Ovary (tissue), 9 donors: Measurements from ENCODE around the gene CREB1. TPM values are rescaled to one million over a fixed set of nuclear protein-coding genes. Genes with fewer than 3 reads are reported as not detected.
"Not testable (repeated sequence)": the region's sequence is repeated elsewhere in the genome, so short reads cannot be mapped to it uniquely, and the experiment has no call there.

ENCODE experiments used
- DNase-seq, 5 donors: peaks; one replicate each; pipeline ENCODE4 v3.0.0-alpha.2; 2019 to 2020
- H3K27ac ChIP-seq, 2 donors: fragments of 200-600 bp; one replicate each; pipeline versions ENCODE4 v1.5.1 to v1.8.0; 2019 to 2022
- H3K27me3 ChIP-seq: fragments of 200-600 bp; one replicate; pipeline ENCODE4 v1.8.0; 2022
- H3K36me3 ChIP-seq: fragments of 200-600 bp; sonication (generic); one replicate; pipeline ENCODE4 v1.5.1; 2019
- H3K4me1 ChIP-seq: one replicate; pipeline ENCODE4 v1.8.1; 2013; ENCODE audit warnings: mild to moderate bottlenecking, moderate library complexity; ENCODE audit not compliant: insufficient read depth
- H3K4me3 ChIP-seq: fragments of 200-600 bp; sonication (generic); one replicate; pipeline ENCODE4 v1.5.1; 2017
- H3K9me3 ChIP-seq, 2 donors: fragments of 200-600 bp in 1 of 2; sonication (generic) in 1 of 2; one replicate each; pipeline versions ENCODE4 v1.5.1 to v1.8.1; 2013 to 2019; ENCODE audit warnings: mild to moderate bottlenecking in 1 of 2, moderate library complexity in 1 of 2
- CTCF ChIP-seq, 3 donors: fragments of 450-650 bp in 2 of 3; fragments of 200-600 bp in 1 of 3; IDR thresholded peaks; one replicate each; pipeline versions ENCODE4 v1.5.1 to v1.8.0; 2016 to 2022; ENCODE audit warnings: antibody characterized with exemption in 3 of 3, mild to moderate bottlenecking in 1 of 3
- EP300 ChIP-seq: sonication (generic); formaldehyde crosslinking; IDR thresholded peaks from one replicate; pipeline ENCODE4 v1.6.1; 2017; ENCODE audit warnings: antibody characterized with exemption
- POLR2A ChIP-seq: fragments of 450-650 bp; IDR thresholded peaks from one replicate; pipeline ENCODE4 v1.6.1; 2017; ENCODE audit warnings: antibody characterized with exemption, mild to moderate bottlenecking, moderate library complexity
- WGBS, 3 donors: extraction: QIAGEN DNeasy Blood & Tissue Kit in 1 of 3; methylation state at CpG; one replicate each; pipeline versions ENCODE4 v1.1.5 to v1.1.7; 2013 to 2017; 5-methylcytosine and 5-hydroxymethylcytosine counted together
- intact Hi-C, 4 donors: fragments of 100-400 bp; cut with DNase I; formaldehyde crosslinking; loops; one replicate each; pipeline versions ENCODE4 v1.11.0 to v1.15.1; 2022 to 2023
- polyA plus RNA-seq, 2 donors: library from polyadenylated mRNA; stranded (reverse); fragments of 200-250 nt in 1 of 2; fragments of 350-450 nt in 1 of 2; fragmentation: Illumina TruSeq in 1 of 2; extraction: RNeasy Lipid Tissue Mini Kit (QIAGEN cat#74804) in 1 of 2; gene quantifications; one replicate each; pipeline ENCODE4 v1.2.3, GENCODE V29; 2013 to 2014
- total RNA-seq, 7 donors: library from RNA; depleted of rRNA in 2 of 7; stranded (reverse); fragments of >200 nt in 2 of 7; fragmentation: NEBNext Ultra II Directional in 3 of 7; extraction: Animal tissue kit (Norgen Biotek cat#: 25700) in 3 of 7; gene quantifications; one replicate each; pipeline versions ENCODE4 v1.1.0 to v1.2.4, GENCODE V29; 2016 to 2023
- donor health status: DM: no; HTN: no; CAD: no; lungs with moderate emphysema.
- donor health status: DM: no; HTN: no; CAD: no.
- donor health status: Bipolar disorder and iron deficiency.
- donor health status: DM: yes; HTN: yes; CAD: no.
- donor health status: DM: no; HTN: no; CAD: no.
- donor health status: DM: yes; HTN: yes; CAD: no.

Gene CREB1
- total and polyA plus RNA-seq, 9 donors = 10.8 to 79.6 (median 60.2) TPM

GRCh38 chr2:207640661-207641060 lies 110.9 kb downstream of the CREB1 start:
- TF ChIP-seq EP300 (no peak), POLR2A (no peak), CTCF (IDR thresholded peaks at IDR 0.05) (no peak)
- Histone ChIP-seq H3K27ac (no peak overlapping the region), H3K4me3 (no peak overlapping the region), H3K27me3 (no peaks in the 10 kb centered on the region), H3K36me3 (no peaks in the 10 kb centered on the region), H3K9me3 (no peaks in the 10 kb centered on the region), H3K4me1 (no peaks in the 10 kb centered on the region)
- WGBS, 3 donors = 74 to 79% (median 79%) methylated on average over 1 of the region's 1 CpG
- no peak for DNase-seq
- intact Hi-C loops = no loop called here

DNA sequence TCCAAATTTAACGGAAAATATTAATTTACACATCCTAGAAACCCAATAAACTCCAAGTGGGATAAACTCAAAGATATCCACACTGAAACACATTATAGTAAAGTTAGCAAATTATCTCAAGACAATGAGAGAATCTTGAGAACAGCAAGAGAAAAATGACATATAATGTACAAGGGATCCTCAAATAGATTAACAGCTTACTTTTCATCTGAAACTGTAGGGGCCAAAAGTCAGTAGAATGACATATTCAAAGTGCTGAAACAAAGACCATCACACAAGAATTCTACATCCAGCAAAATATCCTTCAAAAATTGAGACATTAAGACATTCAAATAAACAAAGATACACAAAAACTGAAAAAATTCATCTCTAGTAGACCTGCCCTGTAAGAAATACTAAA lies 114.1 kb downstream of the CREB1 start:
- Histone ChIP-seq H3K27ac (no peak overlapping the region), H3K27me3 (no peaks in the 10 kb centered on the region), H3K9me3 (no peaks in the 10 kb centered on the region), H3K36me3 (no peaks in the 10 kb centered on the region), H3K4me1 (no peaks in the 10 kb centered on the region), H3K4me3 (no peak overlapping the region)
- no peak for TF ChIP-seq EP300
- no peak for TF ChIP-seq POLR2A
- no peak for TF ChIP-seq CTCF (IDR thresholded peaks at IDR 0.05)
- no peak for DNase-seq
- WGBS, 3 donors = 93 to 100% (median 97%) methylated on average over 1 of the region's 1 CpG
- intact Hi-C loops = no loop called here

- 91 to 95% (median 93%) methylated on average over 7 of the region's 7 CpGs for WGBS, 3 donors
- DNase-seq, H3K9me3 ChIP-seq, H3K27ac ChIP-seq, H3K4me1 ChIP-seq, H3K27me3 ChIP-seq, H3K36me3 ChIP-seq, intact Hi-C loops, H3K4me3 ChIP-seq: not testable (repeated sequence)
Observed at GRCh38 chr2:207646582-207646981, 116.8 kb downstream of the CREB1 start.

Other genes starting within 250 kb of the CREB1 start
- 10 to 100 TPM in 5 of 7 donors, 1 to 10 TPM in 2; 8.3 to 32.9 (median 11.2) TPM for gene METTL21A, start 95.4 kb downstream of the CREB1 start, total RNA-seq
- 10 to 100 TPM; 12.2 to 16.7 TPM for gene METTL21A, start 95.4 kb downstream of the CREB1 start, polyA plus RNA-seq
- gene CCNYL1, start 181.7 kb downstream of the CREB1 start, total RNA-seq = 10 to 100 TPM in 2 of 7 donors, 1 to 10 TPM in 5; 5.4 to 13.0 (median 7.4) TPM
- gene CCNYL1, start 181.7 kb downstream of the CREB1 start, polyA plus RNA-seq = 10 to 100 TPM in 1 of 2 donors, 1 to 10 TPM in 1; 4.3 to 13.8 TPM
- 10 to 100 TPM in 3 of 7 donors, 1 to 10 TPM in 4; 3.2 to 13.0 (median 8.6) TPM for gene FZD5, start 239.9 kb downstream of the CREB1 start, total RNA-seq
- 1 to 10 TPM; 3.1 to 4.0 TPM for gene FZD5, start 239.9 kb downstream of the CREB1 start, polyA plus RNA-seq